ENCODE results near the gene OR2A7.
"Not testable (repeated sequence)": the region's sequence is repeated elsewhere in the genome, so short reads cannot be mapped to it uniquely, and the experiment has no call there.

DNA sequence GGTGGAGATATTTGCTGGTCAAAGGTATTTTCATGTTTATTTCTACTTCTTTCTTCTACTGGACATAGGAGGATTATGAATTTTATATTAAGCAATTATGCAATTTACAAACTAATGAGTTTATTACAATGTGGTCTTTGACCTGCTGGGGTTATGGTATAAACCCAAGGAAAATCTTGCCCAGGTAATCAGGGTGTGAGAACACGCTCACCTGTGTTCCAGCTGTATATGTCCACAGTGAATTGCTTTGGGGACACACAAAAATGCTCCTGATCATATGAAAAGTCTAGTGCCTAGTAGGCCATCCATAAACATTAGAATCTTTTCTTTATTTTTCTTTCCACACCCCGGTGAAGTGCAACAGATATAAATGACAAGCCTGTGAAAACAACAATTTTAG lies 25.2 kb downstream of the OR2A7 start, which contains the start of gene OR2A42:
- TF ChIP-seq, protein P1, sequence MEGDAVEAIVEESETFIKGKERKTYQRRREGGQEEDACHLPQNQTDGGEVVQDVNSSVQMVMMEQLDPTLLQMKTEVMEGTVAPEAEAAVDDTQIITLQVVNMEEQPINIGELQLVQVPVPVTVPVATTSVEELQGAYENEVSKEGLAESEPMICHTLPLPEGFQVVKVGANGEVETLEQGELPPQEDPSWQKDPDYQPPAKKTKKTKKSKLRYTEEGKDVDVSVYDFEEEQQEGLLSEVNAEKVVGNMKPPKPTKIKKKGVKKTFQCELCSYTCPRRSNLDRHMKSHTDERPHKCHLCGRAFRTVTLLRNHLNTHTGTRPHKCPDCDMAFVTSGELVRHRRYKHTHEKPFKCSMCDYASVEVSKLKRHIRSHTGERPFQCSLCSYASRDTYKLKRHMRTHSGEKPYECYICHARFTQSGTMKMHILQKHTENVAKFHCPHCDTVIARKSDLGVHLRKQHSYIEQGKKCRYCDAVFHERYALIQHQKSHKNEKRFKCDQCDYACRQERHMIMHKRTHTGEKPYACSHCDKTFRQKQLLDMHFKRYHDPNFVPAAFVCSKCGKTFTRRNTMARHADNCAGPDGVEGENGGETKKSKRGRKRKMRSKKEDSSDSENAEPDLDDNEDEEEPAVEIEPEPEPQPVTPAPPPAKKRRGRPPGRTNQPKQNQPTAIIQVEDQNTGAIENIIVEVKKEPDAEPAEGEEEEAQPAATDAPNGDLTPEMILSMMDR (IDR thresholded peaks at IDR 0.05), result not testable (repeated sequence)
- not testable (repeated sequence) for TF ChIP-seq POLR2AphosphoS5 (IDR thresholded peaks at IDR 0.05); POLR2A (IDR thresholded peaks at IDR 0.05; ENCODE audit: low read depth); EP300 (IDR thresholded peaks at IDR 0.05)

All from esophagus muscularis mucosa (tissue), 4 donors.